ENCODE data around the gene TNRC6C. TPM values are rescaled to one million over a fixed set of nuclear protein-coding genes. Genes with fewer than 3 reads are reported as not detected.

Gene TNRC6C
- total and polyA plus RNA-seq, 5 donors from 2014 or later: 2.3 to 77.1 (median 3.0) TPM

GRCh38 chr17:77919276-77919675, 39.2 kb upstream of the TNRC6C start:
- no peaks in the 10 kb centered on the region for H3K36me3 Mint-ChIP-seq
- peaks cover 39% of the 10 kb centered on the region for H3K27me3 Mint-ChIP-seq
- H3K27ac Mint-ChIP-seq: no peak overlapping the region
- no peak overlapping the region for H3K4me3 Mint-ChIP-seq
- peaks cover 0 to 2% (median 0%) of the 10 kb centered on the region in 7 donors for H3K9me3 Mint-ChIP-seq
- ATAC-seq (ENCODE audit: low read depth in 2 of 2): no peak
- no peak overlapping the region for H3K27ac ChIP-seq (ENCODE audit: insufficient read depth, low read length, poor library complexity, severe bottlenecking)
- H3K4me1 Mint-ChIP-seq: peaks cover 0 to 17% (median 9%) of the 10 kb centered on the region in 4 donors
- peaks cover 19% of the 10 kb centered on the region for H3K27me3 ChIP-seq (ENCODE audit: control insufficient read depth, insufficient read depth, low read length)
- H3K4me1 ChIP-seq (ENCODE audit: control insufficient read depth, insufficient read depth, low read length, poor library complexity, severe bottlenecking): peaks cover 9% of the 10 kb centered on the region
- no peaks in the 10 kb centered on the region for H3K9me3 ChIP-seq (ENCODE audit: control insufficient read depth in 2 of 2, low read length in 2 of 2)
- no peaks in the 10 kb centered on the region for H3K36me3 ChIP-seq (ENCODE audit: control insufficient read depth, insufficient read depth, low read length)
- no peak for DNase-seq
- H3K4me3 ChIP-seq (ENCODE audit: low read depth, low read length): no peak overlapping the region

DNA sequence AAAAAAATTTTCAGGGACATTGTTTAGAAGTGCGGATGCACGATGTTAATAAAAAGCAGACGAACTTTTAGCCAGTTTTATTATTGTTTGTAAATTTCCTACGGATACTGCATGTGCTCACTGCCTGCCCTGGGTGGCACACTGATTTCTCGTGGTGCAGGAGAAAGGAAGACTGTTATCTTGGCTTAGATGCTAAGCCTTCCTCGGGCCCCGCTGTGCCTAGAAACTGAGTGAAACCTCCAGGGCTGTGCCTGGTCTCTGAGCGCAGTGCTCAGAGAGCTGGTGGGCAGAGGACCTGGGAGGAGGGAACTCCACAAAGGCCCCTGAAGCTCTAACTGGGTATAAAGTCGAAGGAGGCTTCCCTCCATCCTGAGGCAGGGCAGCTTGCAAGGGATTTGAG, 35.4 kb upstream of the TNRC6C start:
- Mint-ChIP-seq H3K27me3 (peaks cover 13% of the 10 kb centered on the region), H3K9me3 (peaks cover 0 to 2% (median 0%) of the 10 kb centered on the region in 7 donors), H3K36me3 (no peaks in the 10 kb centered on the region), H3K4me1 (peaks cover 0 to 4% (median 0%) of the 10 kb centered on the region in 4 donors), H3K27ac (no peak overlapping the region), H3K4me3 (no peak overlapping the region)
- no peaks in the 10 kb centered on the region for H3K9me3 ChIP-seq (ENCODE audit: control insufficient read depth in 2 of 2, low read length in 2 of 2)
- no peak overlapping the region for H3K4me3 ChIP-seq (ENCODE audit: low read depth, low read length)
- no peaks in the 10 kb centered on the region for H3K36me3 ChIP-seq (ENCODE audit: control insufficient read depth, insufficient read depth, low read length)
- H3K4me1 ChIP-seq (ENCODE audit: control insufficient read depth, insufficient read depth, low read length, poor library complexity, severe bottlenecking): no peaks in the 10 kb centered on the region
- no peak overlapping the region for H3K27ac ChIP-seq (ENCODE audit: insufficient read depth, low read length, poor library complexity, severe bottlenecking)
- ATAC-seq (ENCODE audit: low read depth in 2 of 2): no peak
- no peak for DNase-seq
- no peaks in the 10 kb centered on the region for H3K27me3 ChIP-seq (ENCODE audit: control insufficient read depth, insufficient read depth, low read length)

DNA sequence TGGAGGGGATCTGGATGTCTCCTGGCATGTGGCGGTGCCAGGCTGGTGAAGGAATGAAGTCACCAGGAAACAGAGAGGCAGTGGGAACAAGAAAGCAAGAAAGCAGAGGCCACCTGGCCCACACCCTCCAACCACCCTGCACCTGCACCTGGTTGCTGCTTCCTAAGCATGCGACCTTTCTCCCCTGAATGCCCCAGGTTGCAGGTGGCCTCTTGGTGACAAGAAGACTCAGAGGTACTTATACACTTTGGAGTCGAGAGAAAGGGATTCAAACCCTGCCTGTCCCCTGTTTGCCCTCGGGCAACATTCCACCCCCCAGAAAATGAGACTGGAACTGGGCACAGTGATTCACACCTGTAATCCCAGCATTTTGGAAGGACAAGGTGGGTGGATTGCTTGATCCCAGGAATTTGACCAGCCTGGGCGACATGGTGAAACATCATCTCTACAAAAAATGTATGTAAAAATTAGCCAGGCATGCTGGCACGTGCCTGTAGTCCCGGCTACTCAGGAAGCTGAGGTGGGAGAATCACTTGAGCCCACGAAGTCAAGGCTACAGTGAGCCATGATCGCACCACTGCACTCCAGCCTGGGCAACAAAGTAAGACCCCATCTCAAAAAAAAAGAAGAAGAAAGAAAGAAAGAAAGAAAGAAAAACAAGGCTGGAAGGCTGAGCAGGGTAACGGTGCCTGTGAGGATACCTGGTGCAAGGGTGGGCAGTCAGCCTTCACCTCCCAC, 34.6 kb upstream of the TNRC6C start:
- no peak overlapping the region for H3K4me3 ChIP-seq (ENCODE audit: low read depth, low read length)
- H3K27ac Mint-ChIP-seq: peak overlapping the region in 1 of 3 donors; percentile 21
- no peaks in the 10 kb centered on the region for H3K36me3 Mint-ChIP-seq
- H3K27me3 ChIP-seq (ENCODE audit: control insufficient read depth, insufficient read depth, low read length): no peaks in the 10 kb centered on the region
- no peak for ATAC-seq (ENCODE audit: low read depth in 2 of 2)
- peaks cover 0 to 2% (median 0%) of the 10 kb centered on the region in 7 donors for H3K9me3 Mint-ChIP-seq
- H3K36me3 ChIP-seq (ENCODE audit: control insufficient read depth, insufficient read depth, low read length): no peaks in the 10 kb centered on the region
- H3K4me1 Mint-ChIP-seq: peaks cover 0 to 12% (median under 1%) of the 10 kb centered on the region in 4 donors
- no peaks in the 10 kb centered on the region for H3K9me3 ChIP-seq (ENCODE audit: control insufficient read depth in 2 of 2, low read length in 2 of 2)
- H3K27ac ChIP-seq (ENCODE audit: insufficient read depth, low read length, poor library complexity, severe bottlenecking): no peak overlapping the region
- no peak for DNase-seq
- no peak overlapping the region for H3K4me3 Mint-ChIP-seq
- peaks cover 10% of the 10 kb centered on the region for H3K27me3 Mint-ChIP-seq
- H3K4me1 ChIP-seq (ENCODE audit: control insufficient read depth, insufficient read depth, low read length, poor library complexity, severe bottlenecking): peaks cover under 1% of the 10 kb centered on the region

GRCh38 chr17:77924757-77925336, 33.7 kb upstream of the TNRC6C start:
- no peaks in the 10 kb centered on the region for H3K36me3 ChIP-seq (ENCODE audit: control insufficient read depth, insufficient read depth, low read length)
- H3K36me3 Mint-ChIP-seq: no peaks in the 10 kb centered on the region
- peaks cover 10% of the 10 kb centered on the region for H3K27me3 Mint-ChIP-seq
- no peaks in the 10 kb centered on the region for H3K27me3 ChIP-seq (ENCODE audit: control insufficient read depth, insufficient read depth, low read length)
- H3K4me3 Mint-ChIP-seq: no peak overlapping the region
- H3K4me1 Mint-ChIP-seq: peaks cover 0 to 20% (median 1%) of the 10 kb centered on the region in 4 donors
- no peak overlapping the region for H3K27ac ChIP-seq (ENCODE audit: insufficient read depth, low read length, poor library complexity, severe bottlenecking)
- H3K9me3 Mint-ChIP-seq: peaks cover 0 to 2% (median 0%) of the 10 kb centered on the region in 7 donors
- no peak for ATAC-seq (ENCODE audit: low read depth in 2 of 2)
- H3K9me3 ChIP-seq (ENCODE audit: control insufficient read depth in 2 of 2, low read length in 2 of 2): no peaks in the 10 kb centered on the region
- peak overlapping the region in 1 of 3 donors; percentile 21 for H3K27ac Mint-ChIP-seq
- peaks cover 9% of the 10 kb centered on the region for H3K4me1 ChIP-seq (ENCODE audit: control insufficient read depth, insufficient read depth, low read length, poor library complexity, severe bottlenecking)
- DNase-seq: no peak
- no peak overlapping the region for H3K4me3 ChIP-seq (ENCODE audit: low read depth, low read length)

DNA sequence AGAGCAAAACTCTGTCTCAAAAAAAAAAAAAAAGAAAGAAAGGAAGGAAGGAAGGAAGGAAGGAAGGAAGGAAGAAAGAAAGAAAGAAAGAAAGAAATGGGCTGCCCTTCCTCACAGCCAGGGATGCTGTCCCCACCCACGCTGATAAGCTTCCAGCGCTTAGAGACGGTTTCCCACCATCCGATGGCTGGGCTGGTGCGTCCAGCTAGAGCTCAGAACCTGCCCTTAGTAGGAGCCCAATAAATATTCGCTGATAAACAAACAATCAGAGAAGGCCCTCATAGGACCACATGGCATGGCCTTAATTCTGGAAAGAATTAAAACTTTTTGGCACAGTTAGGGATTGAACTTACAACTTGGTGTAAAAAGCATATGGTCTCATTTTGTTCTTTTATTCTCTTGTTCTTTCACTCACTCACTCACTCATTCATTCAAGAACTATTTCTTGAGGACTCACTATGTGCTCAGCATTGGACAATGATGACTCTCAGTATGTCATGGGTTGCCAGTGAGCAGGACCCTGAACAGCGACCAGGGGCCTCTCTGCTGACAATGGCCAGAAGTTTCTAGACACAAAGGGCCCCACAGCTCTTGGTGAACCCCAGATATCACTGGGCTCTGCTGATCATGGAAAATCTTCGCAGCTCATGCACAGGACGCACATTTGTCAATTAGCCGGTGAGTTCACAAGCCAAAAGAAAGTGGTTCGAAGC, 32.5 kb upstream of the TNRC6C start:
- peaks cover 0 to 2% (median 0%) of the 10 kb centered on the region in 7 donors for H3K9me3 Mint-ChIP-seq
- Histone ChIP-seq H3K27me3 (ENCODE audit: control insufficient read depth, insufficient read depth, low read length) (no peaks in the 10 kb centered on the region), H3K9me3 (ENCODE audit: control insufficient read depth in 2 of 2, low read length in 2 of 2) (no peaks in the 10 kb centered on the region), H3K27ac (ENCODE audit: insufficient read depth, low read length, poor library complexity, severe bottlenecking) (no peak overlapping the region), H3K36me3 (ENCODE audit: control insufficient read depth, insufficient read depth, low read length) (no peaks in the 10 kb centered on the region), H3K4me1 (ENCODE audit: control insufficient read depth, insufficient read depth, low read length, poor library complexity, severe bottlenecking) (peaks cover 9% of the 10 kb centered on the region), H3K4me3 (ENCODE audit: low read depth, low read length) (no peak overlapping the region)
- peak overlapping the region in 1 of 3 donors; percentile 32 for H3K27ac Mint-ChIP-seq
- H3K4me1 Mint-ChIP-seq: peaks cover 0 to 20% (median 1%) of the 10 kb centered on the region in 4 donors
- H3K36me3 Mint-ChIP-seq: no peaks in the 10 kb centered on the region
- DNase-seq (no peak), ATAC-seq (ENCODE audit: low read depth in 2 of 2) (no peak)
- peaks cover 10% of the 10 kb centered on the region for H3K27me3 Mint-ChIP-seq
- H3K4me3 Mint-ChIP-seq: no peak overlapping the region

DNA sequence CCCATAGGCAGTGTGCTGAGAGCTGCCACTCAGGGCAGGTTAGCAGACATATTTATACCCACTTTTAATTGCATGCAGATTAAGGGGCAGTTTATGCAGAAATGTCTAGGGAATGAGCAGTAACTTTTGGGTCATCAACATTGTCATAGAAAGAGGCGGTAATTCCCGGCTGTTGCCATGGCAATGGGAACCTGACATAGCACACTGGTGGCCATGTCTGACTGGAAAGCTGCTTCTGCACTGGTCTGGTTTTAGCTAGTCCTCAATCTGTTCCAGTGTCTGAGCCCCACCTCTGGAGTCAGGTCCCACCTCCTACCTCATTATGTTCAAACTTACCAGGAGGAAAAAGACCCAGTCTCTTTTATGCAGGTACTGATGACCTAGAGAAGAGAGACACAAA, 31.5 kb upstream of the TNRC6C start:
- H3K4me3 ChIP-seq (ENCODE audit: low read depth, low read length): no peak overlapping the region
- Mint-ChIP-seq H3K4me1 (peaks cover 0 to 20% (median 1%) of the 10 kb centered on the region in 4 donors), H3K27me3 (peaks cover 10% of the 10 kb centered on the region), H3K36me3 (no peaks in the 10 kb centered on the region), H3K9me3 (peaks cover 0 to 3% (median 0%) of the 10 kb centered on the region in 7 donors), H3K4me3 (peak overlapping the region in 1 of 4 donors; percentile 38), H3K27ac (peak overlapping the region; percentile 32 to 66 (median 60))
- ATAC-seq (ENCODE audit: low read depth in 2 of 2) (no peak), DNase-seq (no peak)
- H3K27ac ChIP-seq (ENCODE audit: insufficient read depth, low read length, poor library complexity, severe bottlenecking): no peak overlapping the region
- H3K4me1 ChIP-seq (ENCODE audit: control insufficient read depth, insufficient read depth, low read length, poor library complexity, severe bottlenecking): peaks cover 9% of the 10 kb centered on the region
- no peaks in the 10 kb centered on the region for H3K9me3 ChIP-seq (ENCODE audit: control insufficient read depth in 2 of 2, low read length in 2 of 2)
- H3K36me3 ChIP-seq (ENCODE audit: control insufficient read depth, insufficient read depth, low read length): no peaks in the 10 kb centered on the region
- H3K27me3 ChIP-seq (ENCODE audit: control insufficient read depth, insufficient read depth, low read length): no peaks in the 10 kb centered on the region

DNA sequence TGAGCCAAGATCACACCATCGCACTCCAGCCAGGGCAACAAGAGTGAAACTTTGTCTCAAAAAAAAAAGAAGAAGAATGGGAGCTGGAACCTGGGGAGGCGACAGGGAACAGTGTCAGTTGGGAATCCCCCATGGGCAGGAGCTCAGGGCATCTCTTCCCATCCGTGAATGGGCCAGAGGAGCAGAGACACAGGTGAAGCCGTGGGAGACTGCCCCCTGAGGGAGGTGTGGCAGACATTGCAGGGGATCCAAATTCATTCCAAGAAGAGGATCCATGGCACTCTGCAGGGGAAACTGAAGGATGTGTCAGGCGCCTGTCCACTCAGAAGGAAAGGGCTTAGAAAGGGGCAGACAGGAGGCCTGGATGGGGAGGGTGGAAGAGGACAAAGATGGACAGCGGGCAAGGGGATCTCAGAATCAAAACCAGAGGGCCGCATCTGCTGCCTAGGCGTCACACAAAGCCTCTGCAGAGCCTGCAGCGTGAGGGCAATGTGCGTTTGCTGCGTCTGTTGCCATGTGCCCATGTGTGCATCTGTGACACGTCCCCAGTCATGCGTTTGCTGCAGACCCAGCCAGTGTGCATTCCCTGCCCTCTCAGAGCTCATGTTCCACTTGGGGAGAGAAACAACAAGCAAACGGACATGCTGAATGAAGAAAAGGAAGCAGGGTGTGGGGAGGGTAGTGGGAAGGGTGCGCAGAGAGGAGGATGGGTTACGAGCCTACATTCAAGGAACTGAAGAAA, 30.6 kb upstream of the TNRC6C start:
- H3K27me3 Mint-ChIP-seq: peaks cover 11% of the 10 kb centered on the region
- ATAC-seq (ENCODE audit: low read depth in 2 of 2) (no peak), DNase-seq (no peak)
- no peak overlapping the region for H3K27ac ChIP-seq (ENCODE audit: insufficient read depth, low read length, poor library complexity, severe bottlenecking)
- H3K36me3 ChIP-seq (ENCODE audit: control insufficient read depth, insufficient read depth, low read length): no peaks in the 10 kb centered on the region
- H3K27ac Mint-ChIP-seq: peak overlapping the region in 1 of 3 donors; percentile 62
- H3K36me3 Mint-ChIP-seq: no peaks in the 10 kb centered on the region
- no peak overlapping the region for H3K4me3 ChIP-seq (ENCODE audit: low read depth, low read length)
- no peaks in the 10 kb centered on the region for H3K27me3 ChIP-seq (ENCODE audit: control insufficient read depth, insufficient read depth, low read length)
- peaks cover 9% of the 10 kb centered on the region for H3K4me1 ChIP-seq (ENCODE audit: control insufficient read depth, insufficient read depth, low read length, poor library complexity, severe bottlenecking)
- no peaks in the 10 kb centered on the region for H3K9me3 ChIP-seq (ENCODE audit: control insufficient read depth in 2 of 2, low read length in 2 of 2)
- peaks cover 0 to 3% (median 0%) of the 10 kb centered on the region in 7 donors for H3K9me3 Mint-ChIP-seq
- peaks cover 0 to 20% (median 2%) of the 10 kb centered on the region in 4 donors for H3K4me1 Mint-ChIP-seq
- no peak overlapping the region for H3K4me3 Mint-ChIP-seq
